Spinal cord (tissue), 10 donors: Measurements from ENCODE around the gene ZNF425. TPM values are rescaled to one million over a fixed set of nuclear protein-coding genes. Genes with fewer than 3 reads are reported as not detected.
"Not testable (repeated sequence)": the region's sequence is repeated elsewhere in the genome, so short reads cannot be mapped to it uniquely, and the experiment has no call there.

Experiments
- DNase-seq, 6 donors: peaks; one replicate each; pipeline versions ENCODE4 v3.0.0 to v3.0.0-alpha.2; 2013 to 2015; ENCODE audit warnings: low spot score in 6 of 6, low read depth in 4 of 6
- H3K27ac ChIP-seq: one replicate; pipeline ENCODE4 v1.5.1; 2013; ENCODE audit warnings: low read depth, low read length, control low read depth
- H3K27me3 ChIP-seq: one replicate; pipeline ENCODE4 v1.6.1; 2013; ENCODE audit warnings: low read length; ENCODE audit not compliant: control insufficient read depth, insufficient read depth
- H3K36me3 ChIP-seq: one replicate; pipeline ENCODE4 v1.6.1; 2013; ENCODE audit warnings: low read length; ENCODE audit not compliant: control insufficient read depth, insufficient read depth
- H3K4me1 ChIP-seq: one replicate; pipeline ENCODE4 v1.6.1; 2013; ENCODE audit warnings: low read length; ENCODE audit not compliant: control insufficient read depth, insufficient read depth
- H3K4me3 ChIP-seq: one replicate; pipeline ENCODE4 v1.5.1; 2013; ENCODE audit warnings: low read depth, low read length, control low read depth
- H3K9me3 ChIP-seq: one replicate; pipeline ENCODE4 v1.6.1; 2013; ENCODE audit warnings: low read length; ENCODE audit not compliant: control insufficient read depth, insufficient read depth
- WGBS: methylation state at CpG from one replicate; pipeline ENCODE4 v1.1.5; 2013; ENCODE audit warnings: missing lambda C conversion rate; ENCODE audit not compliant: insufficient coverage; 5-methylcytosine and 5-hydroxymethylcytosine counted together
- polyA plus RNA-seq, 2 donors: library from polyadenylated mRNA; unstranded; fragments of 120-200 nt; gene quantifications; one replicate each; pipeline ENCODE4 v1.2.1, GENCODE V29; 2013; ENCODE audit not compliant: insufficient read length in 2 of 2
- total RNA-seq, 2 donors: library from RNA; depleted of rRNA in 1 of 2; stranded (reverse); fragments of 120-200 nt in 1 of 2; fragments of >200 nt in 1 of 2; gene quantifications; one replicate each; pipeline versions ENCODE4 v1.2.3 to v1.2.4, GENCODE V29; 2013 to 2014
- donor health status: healthy.

ZNF425 gene
- total and polyA plus RNA-seq, 4 donors: 5.7 to 6.3 (median 6.0) TPM

DNA sequence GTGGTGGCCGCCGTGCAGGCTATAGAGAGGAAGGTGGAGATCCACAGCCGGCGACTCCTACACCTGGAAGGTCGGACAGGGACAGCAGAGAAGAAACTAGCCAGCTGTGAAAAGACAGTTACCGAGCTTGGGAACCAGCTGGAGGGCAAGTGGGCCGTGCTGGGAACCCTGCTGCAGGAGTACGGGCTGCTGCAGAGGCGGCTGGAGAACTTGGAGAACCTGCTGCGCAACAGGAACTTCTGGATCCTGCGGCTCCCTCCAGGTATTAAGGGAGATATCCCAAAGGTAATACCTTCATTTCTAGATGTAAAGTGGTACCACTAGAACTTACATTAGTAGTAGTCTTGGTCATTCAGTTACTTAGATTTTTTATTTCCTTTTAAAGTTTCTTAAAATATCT, 27.9 kb upstream of the ZNF425 start:
- peaks cover 42% of the 10 kb centered on the region for H3K36me3 ChIP-seq
- no peak for DNase-seq
- H3K4me1 ChIP-seq: peaks cover 7% of the 10 kb centered on the region
- no peak overlapping the region for H3K4me3 ChIP-seq
- H3K9me3 ChIP-seq: no peaks in the 10 kb centered on the region
- no peak overlapping the region for H3K27ac ChIP-seq
- no peaks in the 10 kb centered on the region for H3K27me3 ChIP-seq
- 94% methylated on average over 6 of the region's 11 CpGs for WGBS

DNA sequence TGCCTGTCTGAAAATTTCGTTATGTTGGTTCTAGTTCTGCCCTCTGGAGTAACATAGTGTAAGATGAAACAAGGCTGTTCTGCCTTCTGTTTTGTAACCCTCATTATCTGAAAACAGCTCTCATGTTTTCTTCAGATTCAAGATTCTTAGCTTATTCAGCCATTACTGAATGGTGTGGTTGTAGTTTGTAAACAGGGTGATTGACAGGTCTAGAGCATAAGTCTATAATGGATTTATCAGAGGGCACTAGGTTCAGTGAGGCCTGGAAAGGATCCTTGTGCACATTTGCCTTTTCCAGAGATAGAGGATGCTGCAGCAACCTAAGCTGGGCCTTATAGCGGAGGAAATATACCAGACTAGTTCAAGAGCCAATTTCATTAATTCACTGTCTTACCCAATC, 27.2 kb upstream of the ZNF425 start:
- DNase-seq: no peak
- no peaks in the 10 kb centered on the region for H3K9me3 ChIP-seq
- peaks cover 40% of the 10 kb centered on the region for H3K36me3 ChIP-seq
- H3K27ac ChIP-seq: no peak overlapping the region
- H3K4me3 ChIP-seq: no peak overlapping the region
- H3K27me3 ChIP-seq: no peaks in the 10 kb centered on the region
- WGBS: 100% methylated on average over 1 of the region's 2 CpGs
- H3K4me1 ChIP-seq: peaks cover 14% of the 10 kb centered on the region

DNA sequence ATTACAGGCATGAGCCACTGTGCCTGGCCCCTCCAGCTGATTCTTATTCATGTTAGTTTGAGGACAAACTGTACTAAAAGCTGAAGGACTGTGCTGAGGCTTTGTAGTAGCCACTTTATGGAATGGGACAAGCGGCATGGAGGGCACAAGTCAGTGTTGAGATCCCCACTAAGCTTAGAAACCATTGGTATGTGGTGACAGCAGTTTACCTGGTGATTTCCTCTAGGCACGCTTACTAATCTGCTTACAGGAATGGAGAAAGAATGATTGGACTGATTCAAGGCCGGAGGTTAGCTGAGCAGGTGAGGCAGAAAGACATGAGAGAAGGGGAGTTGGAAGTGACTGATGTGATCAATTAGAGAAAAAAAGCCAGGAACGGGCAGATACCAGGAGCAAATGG, 24.9 kb upstream of the ZNF425 start:
- Histone ChIP-seq H3K4me1 (peaks cover 25% of the 10 kb centered on the region), H3K27me3 (no peaks in the 10 kb centered on the region), H3K9me3 (no peaks in the 10 kb centered on the region), H3K27ac (no peak overlapping the region), H3K4me3 (no peak overlapping the region), H3K36me3 (peaks cover 22% of the 10 kb centered on the region)
- DNase-seq: no peak
- 65% methylated on average over 4 of the region's 4 CpGs for WGBS

DNA sequence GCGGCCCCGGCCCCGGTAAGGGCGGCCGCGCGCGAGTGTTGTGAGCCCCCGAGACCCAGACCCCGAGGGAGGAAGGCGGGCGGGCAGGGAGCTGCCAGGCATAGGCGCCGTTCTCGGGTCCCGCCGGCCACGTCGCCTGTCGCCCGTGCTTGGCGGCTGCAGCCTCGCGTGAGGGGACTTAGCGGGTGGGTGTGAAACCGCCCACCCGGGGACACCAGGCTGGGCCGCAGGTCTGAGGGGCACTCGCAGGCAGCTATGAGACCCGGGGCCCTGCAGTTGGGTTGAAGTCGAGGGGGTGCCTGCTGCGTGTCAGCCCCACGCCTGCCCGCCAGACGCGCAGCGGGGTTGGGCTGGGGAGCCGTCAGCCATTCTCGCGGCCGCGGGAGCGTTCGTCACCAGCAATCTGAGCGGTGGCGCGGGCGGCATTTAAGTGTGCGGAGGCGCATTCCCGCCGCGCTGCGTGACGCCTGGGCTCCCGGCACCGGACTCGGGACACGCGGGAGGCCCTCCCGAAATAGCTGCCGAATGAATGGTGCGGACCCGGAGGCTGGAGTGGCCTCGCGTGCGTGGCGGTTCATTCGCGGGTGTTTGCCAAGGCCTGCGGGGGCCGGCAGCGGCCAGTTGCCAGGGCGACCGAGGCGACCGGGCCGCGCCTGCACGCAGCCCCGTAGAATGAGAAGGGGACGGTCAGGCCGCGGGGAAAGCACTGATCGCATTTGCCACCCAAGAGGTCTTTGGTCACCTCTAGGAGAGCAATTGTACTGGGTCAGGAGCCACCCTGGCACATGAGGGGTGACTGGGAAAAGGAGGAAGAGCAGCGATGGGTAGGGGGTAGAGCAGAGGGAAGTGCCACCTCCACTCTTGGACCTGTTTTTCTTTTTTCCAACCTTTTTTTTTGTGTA, 21.9 kb upstream of the ZNF425 start:
- H3K9me3 ChIP-seq: no peaks in the 10 kb centered on the region
- H3K4me1 ChIP-seq: peaks cover 28% of the 10 kb centered on the region
- H3K36me3 ChIP-seq: peaks cover 8% of the 10 kb centered on the region
- H3K4me3 ChIP-seq: peak overlapping the region; percentile 64
- DNase-seq: peak in 4 of 6 donors; percentile 42 to 83 (median 60)
- peak overlapping the region; percentile 86 for H3K27ac ChIP-seq
- H3K27me3 ChIP-seq: no peaks in the 10 kb centered on the region
- WGBS: under 1% methylated on average over 85 of the region's 86 CpGs

DNA sequence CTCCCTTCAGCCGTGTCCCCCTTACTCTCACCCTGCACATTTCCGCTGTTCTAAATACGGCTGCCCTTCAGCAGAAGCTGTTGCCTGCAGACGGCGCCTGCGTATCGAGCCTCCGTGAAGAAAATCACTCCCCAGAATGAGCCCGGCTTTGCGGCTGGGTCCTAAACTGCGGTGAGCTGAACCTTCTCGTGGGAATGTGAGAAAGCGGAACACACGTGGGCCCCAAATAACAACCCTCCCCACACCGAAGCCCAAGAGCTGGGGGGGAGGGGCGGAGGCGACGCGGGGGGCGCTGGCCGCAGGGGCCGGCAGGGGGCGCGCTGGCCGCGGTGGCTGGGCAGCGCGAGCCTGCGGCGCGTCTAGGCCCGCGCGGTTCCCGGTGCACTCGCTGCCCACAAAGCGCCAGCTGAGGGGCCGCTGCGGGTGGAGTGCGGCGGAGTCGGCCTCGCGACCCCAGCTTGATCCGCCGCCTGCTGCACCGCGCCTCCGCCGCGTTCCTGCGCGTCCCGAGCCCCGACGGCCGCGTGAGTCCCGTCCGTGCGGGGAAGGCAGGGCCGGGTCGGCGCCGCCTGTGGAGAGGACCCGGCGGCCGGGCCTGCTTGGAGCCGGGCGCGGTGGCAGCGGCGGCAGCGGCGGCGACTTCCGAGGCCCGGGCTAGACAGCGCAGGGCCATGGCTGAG, 21.1 kb upstream of the ZNF425 start, which contains the start of gene ZNF398:
ZNF398 (plus strand) TSS at position 382 of the 680 bp plus-strand sequence; CDS start at position 672, 290 bp downstream.
- H3K27me3 ChIP-seq: no peaks in the 10 kb centered on the region
- H3K36me3 ChIP-seq: peaks cover 4% of the 10 kb centered on the region
- H3K9me3 ChIP-seq: no peaks in the 10 kb centered on the region
- H3K27ac ChIP-seq: peak within 1 kb of the TSS; percentile 88
- peak in 5 of 6 donors; percentile 71 to 95 (median 79) for DNase-seq
- peak within 1 kb of the TSS; percentile 83 for H3K4me3 ChIP-seq
- H3K4me1 ChIP-seq: peaks cover 28% of the 10 kb centered on the region
- WGBS: under 1% methylated on average over 77 of the region's 79 CpGs

DNA sequence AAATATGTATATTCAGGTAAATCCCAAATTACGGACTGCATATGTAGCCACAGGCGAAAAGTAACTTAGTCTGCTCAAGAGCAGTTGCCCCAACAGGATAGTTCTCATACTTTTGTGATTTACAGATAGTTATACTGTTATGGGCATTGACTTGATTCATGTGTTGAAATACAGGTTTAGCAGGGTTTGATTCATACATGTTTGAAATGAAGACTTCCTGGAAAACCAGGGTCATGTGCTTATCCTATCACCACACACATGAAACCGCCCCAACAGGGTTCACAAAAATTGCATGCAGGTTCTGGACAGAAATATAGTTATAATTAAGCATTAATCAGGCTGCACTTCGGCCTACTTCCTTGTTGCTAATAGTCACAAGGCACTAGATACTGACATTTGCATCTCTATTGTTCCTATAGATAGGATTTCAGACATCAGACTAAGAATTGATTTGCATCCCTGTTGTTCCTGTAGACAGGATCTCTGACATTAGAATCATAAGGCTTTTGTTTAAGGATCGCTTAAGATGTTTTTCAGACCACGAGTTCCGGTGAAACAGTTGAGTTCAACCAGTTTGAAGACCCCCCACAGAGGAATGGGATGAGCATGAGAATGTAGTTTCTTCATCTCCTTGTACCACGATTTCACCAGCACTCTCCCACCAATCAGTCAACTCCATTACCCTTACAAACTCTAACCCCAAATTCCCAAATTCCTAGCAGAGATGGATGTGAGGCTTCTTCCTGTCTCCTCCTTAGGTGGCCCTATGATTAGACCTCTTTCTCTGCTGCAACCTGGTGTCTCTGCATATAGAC, 19.1 kb upstream of the ZNF425 start:
- whole genome bisulfite sequencing: 67% methylated on average over 2 of the region's 8 CpGs
- no peaks in the 10 kb centered on the region for H3K9me3 ChIP-seq
- no peak for DNase-seq
- H3K27me3 ChIP-seq: no peaks in the 10 kb centered on the region
- H3K27ac ChIP-seq: no peak overlapping the region
- no peak overlapping the region for H3K4me3 ChIP-seq
- H3K36me3 ChIP-seq: no peaks in the 10 kb centered on the region
- peaks cover 28% of the 10 kb centered on the region for H3K4me1 ChIP-seq

DNA sequence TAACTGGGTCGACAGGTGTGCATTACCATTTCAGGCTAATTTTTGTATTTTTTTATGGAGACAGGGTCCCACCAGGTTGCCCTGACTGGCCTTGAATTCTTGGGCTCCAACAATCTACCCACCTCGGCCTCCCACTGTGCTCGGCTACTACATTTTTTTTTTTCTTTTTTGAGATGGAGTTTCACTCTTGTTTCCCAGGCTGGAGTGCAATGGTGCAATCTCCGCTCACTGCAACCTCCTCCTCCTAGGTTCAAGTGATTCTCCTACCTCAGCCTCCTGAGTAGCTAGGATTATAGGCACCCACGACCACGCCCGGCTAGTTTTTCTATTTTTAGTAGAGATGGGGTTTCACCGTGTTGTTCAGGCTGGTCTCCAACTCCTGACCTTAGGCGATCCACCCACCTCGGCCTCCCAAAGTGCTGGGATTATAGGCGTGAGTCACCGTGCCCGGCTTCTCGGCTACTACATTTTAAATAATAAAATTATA, 18.4 kb upstream of the ZNF425 start:
- H3K36me3 ChIP-seq, H3K27me3 ChIP-seq, H3K27ac ChIP-seq, H3K9me3 ChIP-seq, DNase-seq, H3K4me3 ChIP-seq: not testable (repeated sequence)
- H3K4me1 ChIP-seq: peaks cover 25% of the 10 kb centered on the region
- 60% methylated on average over 2 of the region's 14 CpGs for WGBS

DNA sequence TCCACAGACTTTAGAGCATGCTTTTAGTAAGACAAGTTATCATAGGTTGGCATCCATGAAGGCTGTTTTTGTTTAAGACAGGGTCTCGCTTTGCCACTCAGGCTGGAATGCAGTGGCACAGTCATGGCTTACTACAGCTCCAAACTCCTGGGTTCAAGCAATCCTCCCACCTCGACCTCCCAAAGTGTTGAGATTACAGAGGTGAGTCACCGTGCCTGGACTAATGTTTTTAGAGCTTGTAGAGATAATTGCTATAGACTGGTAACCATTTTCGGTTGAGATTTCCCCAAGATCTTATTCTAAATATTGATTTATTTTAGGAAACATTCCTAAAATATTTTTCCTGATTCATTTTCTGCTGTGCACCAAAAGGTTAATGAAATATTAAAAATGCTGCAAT, 15.8 kb upstream of the ZNF425 start:
- Histone ChIP-seq H3K9me3 (no peaks in the 10 kb centered on the region), H3K27me3 (no peaks in the 10 kb centered on the region), H3K27ac (no peak overlapping the region), H3K36me3 (no peaks in the 10 kb centered on the region), H3K4me1 (peaks cover 10% of the 10 kb centered on the region), H3K4me3 (no peak overlapping the region)
- DNase-seq: no peak
- no CpG with 5 or more reads among the region's 4 CpGs for WGBS

DNA sequence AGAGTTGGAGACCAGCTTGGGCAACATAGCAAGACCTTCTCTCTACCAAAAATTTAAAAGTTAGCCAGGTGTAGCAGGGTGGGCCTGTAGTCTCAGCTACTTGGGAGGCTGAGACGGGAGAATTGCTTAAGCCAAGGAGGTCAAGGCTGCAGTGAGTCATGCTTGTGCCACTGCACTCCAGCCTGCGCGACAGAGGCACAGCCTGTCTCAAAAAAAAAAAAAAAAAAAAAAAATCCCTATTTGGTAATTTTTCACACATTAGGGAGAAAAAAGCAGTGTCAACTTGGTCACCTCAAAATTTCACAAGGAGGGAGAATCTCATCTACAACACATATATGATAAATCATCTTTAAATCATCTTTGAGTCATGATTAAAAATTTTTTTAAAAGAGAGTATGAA, 14.7 kb upstream of the ZNF425 start:
- no peak for DNase-seq
- no peaks in the 10 kb centered on the region for H3K27me3 ChIP-seq
- WGBS: 100% methylated on average over 1 of the region's 3 CpGs
- no peaks in the 10 kb centered on the region for H3K9me3 ChIP-seq
- no peak overlapping the region for H3K27ac ChIP-seq
- H3K4me1 ChIP-seq: peaks cover under 1% of the 10 kb centered on the region
- H3K4me3 ChIP-seq: no peak overlapping the region
- peaks cover 2% of the 10 kb centered on the region for H3K36me3 ChIP-seq
